Fibroblast of peridontal ligament (primary cell): ENCODE measurements around the gene PTPRM.

Experiments used
- DNase-seq: peaks from one replicate; pipeline ENCODE4 v3.0.0-alpha.2; 2010; ENCODE audit errors: extremely low read depth

PTPRM gene

GRCh38 chr18:8361941-8362471 lies 794.9 kb downstream of the PTPRM start:
- DNase-seq = no peak

- no peak for DNase-seq
Observed at GRCh38 chr18:8362863-8363262, 795.7 kb downstream of the PTPRM start.

- no peak for DNase-seq
Observed at GRCh38 chr18:8364385-8364784, 797.3 kb downstream of the PTPRM start.

- DNase-seq = no peak
Observed at GRCh38 chr18:8365006-8365405, 797.9 kb downstream of the PTPRM start.

- DNase-seq = no peak
Observed at GRCh38 chr18:8365528-8365927, 798.4 kb downstream of the PTPRM start.

- DNase-seq = no peak
Observed at GRCh38 chr18:8366070-8366469, 799.0 kb downstream of the PTPRM start.

- DNase-seq = no peak
Observed at GRCh38 chr18:8366656-8367055, 799.5 kb downstream of the PTPRM start.

- DNase-seq = no peak
Observed at GRCh38 chr18:8367217-8367988, 800.3 kb downstream of the PTPRM start.

GRCh38 chr18:8368512-8369217 lies 801.5 kb downstream of the PTPRM start:
- DNase-seq = peak; percentile 8

GRCh38 chr18:8373486-8373885 lies 806.4 kb downstream of the PTPRM start:
- DNase-seq = no peak

- no peak for DNase-seq
Observed at GRCh38 chr18:8374676-8375075, 807.6 kb downstream of the PTPRM start.

- no peak for DNase-seq
Observed at GRCh38 chr18:8375249-8375648, 808.1 kb downstream of the PTPRM start.

- no peak for DNase-seq
Observed at GRCh38 chr18:8376113-8376512, 809.0 kb downstream of the PTPRM start.

- DNase-seq = no peak
Observed at GRCh38 chr18:8379187-8379941, 812.2 kb downstream of the PTPRM start.

GRCh38 chr18:8380006-8380405 lies 812.9 kb downstream of the PTPRM start:
- DNase-seq = no peak

GRCh38 chr18:8380926-8381325 lies 813.8 kb downstream of the PTPRM start:
- no peak for DNase-seq

- DNase-seq = peak; percentile 79
Observed at GRCh38 chr18:8381821-8382459, 814.8 kb downstream of the PTPRM start.

GRCh38 chr18:8385400-8385799 lies 818.3 kb downstream of the PTPRM start:
- no peak for DNase-seq

- no peak for DNase-seq
Observed at GRCh38 chr18:8386669-8387380, 819.7 kb downstream of the PTPRM start.

- peak; percentile 83 for DNase-seq
Observed at GRCh38 chr18:8389391-8390340, 822.5 kb downstream of the PTPRM start.
